BE2C (cell line): ENCODE data around the gene XBP1.
"Not testable (repeated sequence)": the region's sequence is repeated elsewhere in the genome, so short reads cannot be mapped to it uniquely, and the experiment has no call there.

ENCODE experiments used
- DNase-seq: peaks from one replicate; pipeline ENCODE4 v3.0.0-alpha.2; 2020
- H3K27me3 ChIP-seq: fragments of 250-450 bp; sonication (Bioruptor Pico); 2 replicates; pipeline ENCODE4 v1.5.1; 2020; ENCODE audit warnings: mild to moderate bottlenecking
- H3K36me3 ChIP-seq: fragments of 250-450 bp; sonication (Bioruptor Pico); 2 replicates; pipeline ENCODE4 v1.5.1; 2020; ENCODE audit warnings: mild to moderate bottlenecking
- H3K4me1 ChIP-seq: fragments of 250-450 bp; sonication (Bioruptor Pico); 2 replicates; pipeline ENCODE4 v1.5.1; 2020
- H3K4me3 ChIP-seq: 2 replicates; pipeline ENCODE4 v1.5.1; 2011; ENCODE audit warnings: low read depth, low read length
- H3K9me3 ChIP-seq: fragments of 250-450 bp; sonication (Bioruptor Pico); 2 replicates; pipeline ENCODE4 v1.5.1; 2020
- TF ChIP-seq, protein P1 (sequence below): IDR thresholded peaks from 2 replicates; pipeline ENCODE4 v1.5.1; 2012; ENCODE audit warnings: mild to moderate bottlenecking, low read depth, low read length

Gene XBP1

DNA sequence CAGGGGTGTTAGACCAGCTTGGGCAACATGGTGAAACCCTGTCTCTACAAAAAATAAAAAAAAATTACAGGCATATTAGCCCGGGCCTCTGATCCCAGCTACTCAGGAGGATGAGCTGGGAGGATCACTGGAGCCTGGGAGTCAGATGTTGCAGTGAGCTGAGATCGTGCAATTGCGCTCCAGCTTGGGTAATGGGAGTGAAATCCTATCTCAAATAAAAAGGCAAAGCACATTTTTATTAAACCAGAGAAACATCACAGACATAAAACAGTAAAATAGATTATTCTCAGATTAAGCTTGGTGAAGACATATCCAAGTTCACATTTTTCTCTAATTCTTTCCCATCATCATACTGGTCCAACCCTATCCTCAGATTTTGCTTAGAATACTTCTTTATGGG, 30.1 kb upstream of the XBP1 start:
- Histone ChIP-seq H3K4me3 (no peak overlapping the region), H3K4me1 (no peaks in the 10 kb centered on the region), H3K36me3 (no peaks in the 10 kb centered on the region), H3K27me3 (no peaks in the 10 kb centered on the region), H3K9me3 (no peaks in the 10 kb centered on the region)
- TF ChIP-seq, protein P1, sequence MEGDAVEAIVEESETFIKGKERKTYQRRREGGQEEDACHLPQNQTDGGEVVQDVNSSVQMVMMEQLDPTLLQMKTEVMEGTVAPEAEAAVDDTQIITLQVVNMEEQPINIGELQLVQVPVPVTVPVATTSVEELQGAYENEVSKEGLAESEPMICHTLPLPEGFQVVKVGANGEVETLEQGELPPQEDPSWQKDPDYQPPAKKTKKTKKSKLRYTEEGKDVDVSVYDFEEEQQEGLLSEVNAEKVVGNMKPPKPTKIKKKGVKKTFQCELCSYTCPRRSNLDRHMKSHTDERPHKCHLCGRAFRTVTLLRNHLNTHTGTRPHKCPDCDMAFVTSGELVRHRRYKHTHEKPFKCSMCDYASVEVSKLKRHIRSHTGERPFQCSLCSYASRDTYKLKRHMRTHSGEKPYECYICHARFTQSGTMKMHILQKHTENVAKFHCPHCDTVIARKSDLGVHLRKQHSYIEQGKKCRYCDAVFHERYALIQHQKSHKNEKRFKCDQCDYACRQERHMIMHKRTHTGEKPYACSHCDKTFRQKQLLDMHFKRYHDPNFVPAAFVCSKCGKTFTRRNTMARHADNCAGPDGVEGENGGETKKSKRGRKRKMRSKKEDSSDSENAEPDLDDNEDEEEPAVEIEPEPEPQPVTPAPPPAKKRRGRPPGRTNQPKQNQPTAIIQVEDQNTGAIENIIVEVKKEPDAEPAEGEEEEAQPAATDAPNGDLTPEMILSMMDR, result no peak
- no peak for DNase-seq

DNA sequence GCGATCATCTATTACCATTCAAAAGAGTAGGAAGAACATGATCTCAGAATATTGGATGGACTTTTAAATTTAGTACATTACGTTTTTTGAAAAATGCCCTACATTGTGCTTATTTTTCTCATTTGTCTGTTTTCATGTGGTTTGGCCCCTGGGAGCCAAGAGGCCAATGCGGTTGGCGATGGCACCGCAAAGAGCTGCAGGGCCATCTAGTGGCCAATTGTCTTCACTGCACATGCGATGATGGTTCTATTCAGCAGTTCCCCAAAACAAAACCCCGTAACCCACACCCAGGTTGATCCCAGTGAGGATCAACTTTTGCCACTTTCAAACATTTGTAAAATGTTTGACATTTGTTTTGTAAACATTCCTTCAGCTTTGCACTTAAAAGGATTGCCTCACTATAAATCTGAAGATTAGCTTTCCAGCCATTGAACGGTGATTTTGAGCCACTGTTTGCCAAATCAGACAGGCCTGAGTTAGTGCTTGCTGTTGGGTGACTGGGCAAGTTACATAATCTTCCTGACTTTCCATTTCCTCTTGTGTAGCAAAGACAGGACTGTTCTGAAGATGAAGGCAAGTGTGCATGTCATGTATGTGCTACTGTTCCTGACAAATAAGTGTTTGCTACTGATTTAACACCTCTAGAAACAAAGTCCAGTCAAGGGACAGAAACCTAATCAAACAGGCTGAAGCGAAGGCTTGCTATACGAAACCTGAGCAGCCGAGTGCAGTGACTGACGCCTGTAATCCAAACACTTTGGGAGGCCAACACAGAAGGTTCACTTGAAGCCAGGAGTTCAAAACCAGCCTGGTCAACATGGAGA, 29.2 kb upstream of the XBP1 start:
- H3K36me3 ChIP-seq, result no peaks in the 10 kb centered on the region
- DNase-seq, result peak; percentile 75
- TF ChIP-seq, protein P1, result peak; percentile 99
- H3K4me3 ChIP-seq, result no peak overlapping the region
- no peaks in the 10 kb centered on the region for H3K4me1 ChIP-seq
- H3K9me3 ChIP-seq, result no peaks in the 10 kb centered on the region
- no peaks in the 10 kb centered on the region for H3K27me3 ChIP-seq

GRCh38 chr22:28826921-28827320, 26.6 kb upstream of the XBP1 start:
- H3K4me1 ChIP-seq, result peaks cover 6% of the 10 kb centered on the region; the same call in 1 of the 2 replicates
- H3K27me3 ChIP-seq, result no peaks in the 10 kb centered on the region
- H3K9me3 ChIP-seq, result no peaks in the 10 kb centered on the region
- no peak for DNase-seq
- TF ChIP-seq, protein P1, result no peak
- H3K4me3 ChIP-seq, result no peak overlapping the region
- no peaks in the 10 kb centered on the region for H3K36me3 ChIP-seq

DNA sequence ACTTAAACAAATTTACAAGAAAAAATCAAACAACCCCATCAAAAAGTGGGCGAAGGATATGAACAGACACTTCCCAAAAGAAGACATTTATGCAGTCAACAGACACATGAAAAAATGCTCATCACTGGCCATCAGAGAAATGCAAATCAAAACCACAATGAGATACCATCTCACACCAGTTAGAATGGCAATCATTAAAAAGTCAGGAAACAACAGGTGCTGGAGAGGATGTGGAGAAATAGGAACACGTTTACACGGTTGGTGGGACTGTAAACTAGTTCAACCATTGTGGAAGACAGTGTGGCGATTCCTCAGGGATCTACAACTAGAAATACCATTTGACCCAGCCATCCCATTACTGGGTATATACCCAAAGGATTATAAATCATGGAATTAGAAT, 26.1 kb upstream of the XBP1 start:
- not testable (repeated sequence) for H3K4me1 ChIP-seq, H3K4me3 ChIP-seq, H3K36me3 ChIP-seq, H3K9me3 ChIP-seq, H3K27me3 ChIP-seq, DNase-seq

- not testable (repeated sequence) for H3K4me3 ChIP-seq, H3K27me3 ChIP-seq, H3K4me1 ChIP-seq, DNase-seq, H3K36me3 ChIP-seq, H3K9me3 ChIP-seq
Observed at GRCh38 chr22:28824455-28824854, 24.1 kb upstream of the XBP1 start.

- TF ChIP-seq, protein P1, result no peak
- no peak for DNase-seq
- no peaks in the 10 kb centered on the region for H3K36me3 ChIP-seq
- no peaks in the 10 kb centered on the region for H3K27me3 ChIP-seq
- no peak overlapping the region for H3K4me3 ChIP-seq
- peaks cover 16% of the 10 kb centered on the region for H3K4me1 ChIP-seq
- H3K9me3 ChIP-seq, result no peaks in the 10 kb centered on the region
Observed at GRCh38 chr22:28822930-28823551, 22.7 kb upstream of the XBP1 start.

DNA sequence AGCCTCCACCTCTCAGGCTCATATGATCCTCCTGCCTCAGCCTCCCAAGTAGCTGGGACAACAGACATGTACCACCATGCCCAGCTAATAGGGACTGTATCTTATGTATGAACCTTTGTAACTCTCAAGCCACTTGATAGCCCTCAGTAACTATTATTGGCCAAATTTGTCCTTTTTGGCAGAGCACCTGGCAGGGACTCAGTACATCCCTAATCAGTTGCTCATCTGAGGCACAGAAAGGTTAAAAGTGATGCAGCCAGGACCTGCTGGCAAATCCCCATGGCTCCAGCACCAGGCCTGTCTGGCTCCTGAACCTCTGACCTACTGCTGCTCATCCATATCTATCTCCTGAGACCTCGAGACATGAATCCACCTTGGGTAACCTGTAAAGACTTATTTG, 21.1 kb upstream of the XBP1 start:
- Histone ChIP-seq H3K4me3 (no peak overlapping the region), H3K27me3 (no peaks in the 10 kb centered on the region), H3K9me3 (no peaks in the 10 kb centered on the region), H3K4me1 (peaks cover 16% of the 10 kb centered on the region), H3K36me3 (no peaks in the 10 kb centered on the region)
- DNase-seq, result no peak
- TF ChIP-seq, protein P1, result no peak
